Heart left ventricle (tissue), 16 donors: ENCODE results near the gene THAP3. TPM values are rescaled to one million over a fixed set of nuclear protein-coding genes. Genes with fewer than 3 reads are reported as not detected.

Source experiments
- ATAC-seq, 4 donors: fragments of 200-7000 bp; cut with Tn5 transposase; one replicate each; pipeline ENCODE4 v1.9.1; 2020 to 2022; ENCODE audit warnings: moderate library complexity in 4 of 4, mild to moderate bottlenecking in 3 of 4, moderate number of reproducible peaks in 1 of 4
- DNase-seq, 5 donors: peaks; one replicate each; pipeline ENCODE4 v3.0.0-alpha.2; 2020
- H3K27ac ChIP-seq, 12 donors: fragments of 200-600 bp; sonication (generic) in 4 of 12; one replicate each; pipeline versions ENCODE4 v1.5.0 to v1.8.0; 2016 to 2022; ENCODE audit warnings: mild to moderate bottlenecking in 2 of 12
- H3K27me3 ChIP-seq, 9 donors: fragments of 200-600 bp; sonication (generic) in 2 of 9; one replicate each; pipeline versions ENCODE4 v1.5.1 to v1.8.0; 2016 to 2022; ENCODE audit warnings: mild to moderate bottlenecking in 3 of 9
- H3K36me3 ChIP-seq, 9 donors: fragments of 200-600 bp; sonication (generic) in 2 of 9; one replicate each; pipeline versions ENCODE4 v1.5.0 to v1.8.0; 2018 to 2022; ENCODE audit warnings: mild to moderate bottlenecking in 2 of 9
- H3K4me1 ChIP-seq, 12 donors: fragments of 200-600 bp; sonication (generic) in 4 of 12; one replicate each; pipeline versions ENCODE4 v1.5.0 to v1.8.0; 2016 to 2022; ENCODE audit warnings: mild to moderate bottlenecking in 3 of 12
- H3K4me3 ChIP-seq, 12 donors: fragments of 200-600 bp; sonication (generic) in 4 of 12; one replicate each; pipeline versions ENCODE4 v1.5.0 to v1.8.0; 2017 to 2022; ENCODE audit warnings: mild to moderate bottlenecking in 9 of 12, moderate library complexity in 4 of 12
- H3K9me3 ChIP-seq, 12 donors: fragments of 200-600 bp; sonication (generic) in 4 of 12; one replicate each; pipeline versions ENCODE4 v1.5.0 to v1.8.0; 2016 to 2022; ENCODE audit warnings: mild to moderate bottlenecking in 1 of 12
- CTCF ChIP-seq, 12 donors: fragments of 200-600 bp; sonication (generic) in 4 of 12; IDR thresholded peaks; one replicate each; pipeline versions ENCODE4 v1.5.0 to v1.8.0; 2018 to 2022; ENCODE audit warnings: antibody characterized with exemption in 12 of 12, mild to moderate bottlenecking in 5 of 12
- POLR2A ChIP-seq, 2 donors: fragments of 450-650 bp; IDR thresholded peaks; one replicate each; pipeline ENCODE4 v1.6.1; 2017; ENCODE audit warnings: antibody characterized with exemption in 2 of 2, mild to moderate bottlenecking in 2 of 2, moderate library complexity in 2 of 2
- WGBS, 4 donors: extraction: QIAGEN DNeasy Blood & Tissue Kit in 2 of 4; methylation state at CpG; one replicate each; pipeline versions ENCODE4 v1.1.5 to v1.1.7; 2013 to 2018; 5-methylcytosine and 5-hydroxymethylcytosine counted together
- intact Hi-C, 10 donors: fragments of 100-400 bp; cut with DNase I; formaldehyde crosslinking; loops; one replicate each; pipeline versions ENCODE4 v1.11.1 to v1.14.2; 2022
- polyA plus RNA-seq, 2 donors: library from polyadenylated mRNA; stranded (reverse); fragments of 200-250 nt; gene quantifications; one replicate each; pipeline ENCODE4 v1.2.3, GENCODE V29; 2013
- total RNA-seq, 9 donors: library from RNA; depleted of rRNA in 2 of 9; stranded (reverse); fragments of >200 nt in 2 of 9; fragmentation: NEBNext Ultra II Directional in 3 of 9; extraction: Animal tissue kit (Norgen Biotek cat#: 25700) in 3 of 9; gene quantifications; one replicate each; pipeline versions ENCODE4 v1.1.0 to v1.2.4, GENCODE V29; 2016 to 2023
- donor health status: ischemic (EF 13 %, LVEDD 7.1; RV severe dilation, severe dysfunction).
- donor health status: healthy with polysubstance abuse.
- donor health status: DM: no; HTN: yes; CAD: no.
- donor health status: DM: no; HTN: no; CAD: no.
- donor health status: ischemic (EF 25% LVEDD 6.9; RV normal size, moderate dysfunction).
- donor health status: ischemic (EF 25% LVEDD 5.7; RV mildly dilated, moderate dysfunction).
- donor health status: healthy.
- donor health status: DM: yes; HTN: yes; CAD: no.
- donor health status: ischemic (EF 35%, LVEDD 5.7; RV mildly dilated, moderate dysfunction).
- donor health status: nonischemic (EF 11% LVEDD 7.7; RV severe dilation, severe dysfunction).
- donor health status: DM: yes; HTN: yes; CAD: no.
- donor health status: PGD.
- donor health status: ischemic (EF 29% LVEDD 5.4; RV normal size, mild dysfunction).
- donor health status: nonischemic (EF 23%, LVEDD 6.1; RV moderate dilation, normal function).

The THAP3 gene
- total and polyA plus RNA-seq, 11 donors = 7.5 to 22.1 (median 14.0) TPM

GRCh38 chr1:6614019-6614928 lies 10.4 kb upstream of the THAP3 start:
- ATAC-seq (peak in 2 of 4 donors; percentile 1 to 12), DNase-seq (peak; percentile 67 to 79 (median 73))
- intact Hi-C loops = loop anchor here in 1 of 10 donors (5.0 kb wide), 1 partner anchor 173 kb away; the partner anchor contains the start of gene CAMTA1
- peak overlapping the region; percentile 53 to 99 (median 97) for H3K27ac ChIP-seq
- TF ChIP-seq POLR2A (IDR thresholded peaks at IDR 0.05) = no peak
- TF ChIP-seq CTCF (IDR thresholded peaks at IDR 0.05) = no peak
- H3K4me3 ChIP-seq = peak overlapping the region; percentile 68 to 100 (median 96)
- WGBS, 4 donors = 1 to 2% (median 1%) methylated on average over 19 to 116 of the region's 117 CpGs
- H3K9me3 ChIP-seq = no peaks in the 10 kb centered on the region
- H3K4me1 ChIP-seq = peaks cover 0 to 39% (median 19%) of the 10 kb centered on the region in 12 donors
- peaks cover 0 to 26% (median 3%) of the 10 kb centered on the region in 9 donors for H3K36me3 ChIP-seq
- no peaks in the 10 kb centered on the region for H3K27me3 ChIP-seq

- Histone ChIP-seq H3K27ac (peak overlapping the region; percentile 30 to 99 (median 97)), H3K4me1 (peaks cover 0 to 33% (median 19%) of the 10 kb centered on the region in 12 donors), H3K9me3 (no peaks in the 10 kb centered on the region), H3K36me3 (peaks cover 0 to 35% (median 12%) of the 10 kb centered on the region in 9 donors), H3K4me3 (peak overlapping the region; percentile 68 to 100 (median 96)), H3K27me3 (no peaks in the 10 kb centered on the region)
- intact Hi-C loops = loop anchor here in 1 of 10 donors (5.0 kb wide), 1 partner anchor 172 kb away; the partner anchor contains the start of gene CAMTA1
- no peak for DNase-seq
- TF ChIP-seq CTCF (IDR thresholded peaks at IDR 0.05) (no peak), POLR2A (IDR thresholded peaks at IDR 0.05) (no peak)
- WGBS, 4 donors = 2 to 3% (median 2%) methylated on average over 46 to 82 of the region's 82 CpGs
- no peak for ATAC-seq
Observed at GRCh38 chr1:6614929-6615785, 9.5 kb upstream of the THAP3 start.

DNA sequence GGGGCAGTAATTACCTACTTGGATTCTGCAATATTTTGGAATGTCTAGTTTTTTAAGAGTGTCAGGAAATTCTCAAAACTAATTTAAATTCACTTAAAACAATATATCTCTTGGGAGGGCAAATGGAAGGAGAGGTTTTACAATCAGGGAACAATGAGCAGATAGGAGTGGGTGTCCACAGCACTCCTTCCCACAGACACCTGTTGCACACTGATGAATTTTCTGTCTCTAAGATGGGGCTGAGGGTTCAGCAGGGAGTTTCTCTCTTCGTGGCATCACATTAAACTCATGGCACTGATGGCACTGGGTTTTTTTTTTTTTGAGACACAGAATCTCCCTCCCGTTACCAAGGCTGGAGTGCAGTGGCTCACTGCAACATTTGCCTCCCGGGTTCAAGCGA lies 5.6 kb upstream of the THAP3 start:
- Histone ChIP-seq H3K4me3 (no peak overlapping the region), H3K36me3 (peaks cover 3 to 70% (median 42%) of the 10 kb centered on the region in 9 donors), H3K4me1 (peaks cover 0 to 15% (median 8%) of the 10 kb centered on the region in 12 donors), H3K27me3 (no peaks in the 10 kb centered on the region), H3K27ac (no peak overlapping the region), H3K9me3 (no peaks in the 10 kb centered on the region)
- TF ChIP-seq POLR2A (IDR thresholded peaks at IDR 0.05) = no peak
- DNase-seq (no peak), ATAC-seq (no peak)
- intact Hi-C loops = no loop called here
- WGBS, 4 donors = 93 to 97% (median 96%) methylated on average over 4 of the region's 4 CpGs
